HG02852 (cell line): Measurements from ENCODE around the gene ATP10B.

Experiments
- ATAC-seq: cut with Tn5 transposase; IDR thresholded peaks from one replicate; pipeline ENCODE4 v1.9.1; 2021; ENCODE audit warnings: mild to moderate bottlenecking, moderate library complexity; ENCODE audit not compliant: unreplicated experiment

ATP10B gene

DNA sequence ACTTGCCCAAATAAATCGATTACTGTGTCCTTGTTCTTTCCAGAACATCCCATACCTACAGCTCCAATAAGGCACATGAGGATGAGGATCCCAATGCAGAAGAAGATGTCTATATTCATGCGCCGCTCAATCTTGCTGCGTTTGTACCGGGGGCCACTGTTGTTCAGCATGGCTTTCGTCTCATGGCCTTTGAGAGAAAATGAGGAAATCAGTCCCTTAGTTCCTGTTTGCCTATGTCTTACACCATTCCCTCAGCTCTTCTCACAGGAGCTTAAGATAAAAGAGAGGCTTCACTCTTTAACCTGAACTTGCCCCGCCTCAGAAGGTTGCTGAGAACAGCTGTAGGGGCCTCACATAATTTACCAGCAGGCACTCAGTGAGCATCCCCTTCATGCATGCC is 211.6 kb downstream of the ATP10B start:
- ATAC-seq = no peak

- ATAC-seq = no peak
Measured at GRCh38 chr5:160638161-160638742, 213.8 kb downstream of the ATP10B start.

GRCh38 chr5:160637357-160638090 is 214.5 kb downstream of the ATP10B start:
- no peak for ATAC-seq

DNA sequence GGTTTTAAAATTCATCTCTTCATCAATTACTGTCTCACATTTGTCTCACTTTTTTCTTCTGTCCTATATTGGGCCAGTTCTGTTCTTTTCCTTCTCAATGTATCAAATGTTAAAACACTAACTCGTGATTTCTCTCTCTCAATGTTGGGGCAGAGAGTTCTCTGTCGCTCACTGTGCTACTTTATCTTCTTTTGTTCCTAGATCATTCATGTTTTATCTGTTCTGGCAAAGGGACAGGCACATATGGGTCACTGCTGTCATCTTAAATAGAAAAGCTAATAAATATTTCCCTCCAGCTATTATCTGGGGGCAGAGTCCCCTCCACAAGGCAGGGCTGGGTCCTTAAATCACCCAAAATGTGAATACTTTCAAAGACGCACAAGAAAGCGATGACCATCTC is 216.3 kb downstream of the ATP10B start:
- no peak for ATAC-seq

GRCh38 chr5:160635046-160635445 is 217.0 kb downstream of the ATP10B start:
- no peak for ATAC-seq

DNA sequence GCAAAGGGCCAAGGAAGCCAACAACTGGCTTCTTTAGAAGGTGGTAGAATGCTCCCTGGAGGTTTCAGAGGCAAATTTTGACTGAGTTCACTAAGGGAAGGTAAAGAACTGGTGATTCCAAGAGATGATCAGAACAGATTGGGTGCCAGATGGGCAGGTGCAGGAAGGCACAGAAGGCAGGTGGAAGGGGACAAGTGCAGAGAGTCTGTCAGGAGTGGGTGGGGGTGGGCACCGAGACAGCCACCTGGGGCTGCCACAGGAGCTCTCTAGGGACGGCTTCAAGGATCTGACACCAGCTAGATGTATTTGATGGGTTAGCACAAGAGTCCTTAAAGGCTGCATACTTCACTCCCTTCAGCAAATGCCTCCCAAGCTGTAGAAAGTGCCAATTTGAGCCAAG is 223.0 kb downstream of the ATP10B start:
- ATAC-seq = no peak

GRCh38 chr5:160628619-160628968 is 223.4 kb downstream of the ATP10B start:
- ATAC-seq = no peak

- no peak for ATAC-seq
Measured at GRCh38 chr5:160627921-160628618, 223.9 kb downstream of the ATP10B start.

DNA sequence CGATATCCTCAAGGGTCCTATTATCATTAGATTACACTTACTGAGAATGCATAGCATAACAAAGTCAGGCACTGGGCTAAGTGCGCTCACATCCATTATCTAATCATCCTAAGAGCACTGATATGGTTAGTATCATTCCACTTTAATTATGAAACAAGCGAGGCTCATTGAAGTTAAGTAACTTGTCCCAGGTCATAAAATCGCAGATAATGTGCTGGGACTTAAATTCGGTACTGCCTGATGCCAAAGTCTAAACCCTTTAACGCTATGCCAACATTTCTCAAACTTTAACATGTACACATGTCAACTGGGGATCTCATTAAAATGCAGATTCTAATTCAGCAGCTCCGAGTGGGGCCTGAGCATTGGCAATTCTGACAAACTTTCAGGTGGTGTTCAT is 225.7 kb downstream of the ATP10B start:
- no peak for ATAC-seq

GRCh38 chr5:160621526-160621925 is 230.5 kb downstream of the ATP10B start:
- ATAC-seq = no peak

GRCh38 chr5:160620401-160620800 is 231.6 kb downstream of the ATP10B start:
- no peak for ATAC-seq

DNA sequence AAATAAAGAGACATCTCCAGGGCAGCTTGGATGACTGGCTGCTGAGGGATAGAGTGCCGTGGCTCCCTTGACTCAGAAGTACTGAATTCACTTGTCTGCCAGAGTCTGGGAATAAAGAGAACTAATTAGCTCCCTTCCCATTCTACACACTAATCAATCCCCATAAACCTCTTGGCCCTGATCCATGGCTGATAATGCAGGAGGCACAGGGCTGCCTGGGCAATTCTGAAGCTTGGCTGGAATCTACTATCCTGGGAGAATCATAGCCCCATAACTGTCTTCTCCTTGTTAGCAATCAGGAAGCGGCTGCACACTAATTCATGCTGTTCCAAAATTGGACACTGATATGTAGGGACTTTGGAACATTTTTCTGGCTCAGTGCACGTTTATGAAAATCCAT is 232.6 kb downstream of the ATP10B start:
- ATAC-seq = no peak

DNA sequence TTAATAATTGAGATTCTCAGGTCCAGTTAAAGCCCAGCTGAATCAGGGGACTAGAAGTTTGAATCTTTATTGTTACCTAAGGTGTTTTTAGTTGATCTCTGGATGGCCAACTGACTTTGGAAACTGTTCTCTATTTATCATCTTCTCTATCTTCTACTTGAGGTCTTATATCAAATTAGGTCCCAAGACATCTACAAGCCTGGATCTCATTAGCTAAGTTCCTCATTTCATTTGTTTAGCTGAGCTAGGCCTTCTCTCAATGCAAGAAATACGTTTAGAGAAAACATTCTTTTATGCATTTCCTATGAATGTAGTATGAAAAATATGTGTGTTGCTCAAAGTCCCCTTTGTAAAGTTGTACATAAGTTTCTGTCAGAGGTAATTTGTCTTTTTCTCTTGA is 233.7 kb downstream of the ATP10B start:
- no peak for ATAC-seq

DNA sequence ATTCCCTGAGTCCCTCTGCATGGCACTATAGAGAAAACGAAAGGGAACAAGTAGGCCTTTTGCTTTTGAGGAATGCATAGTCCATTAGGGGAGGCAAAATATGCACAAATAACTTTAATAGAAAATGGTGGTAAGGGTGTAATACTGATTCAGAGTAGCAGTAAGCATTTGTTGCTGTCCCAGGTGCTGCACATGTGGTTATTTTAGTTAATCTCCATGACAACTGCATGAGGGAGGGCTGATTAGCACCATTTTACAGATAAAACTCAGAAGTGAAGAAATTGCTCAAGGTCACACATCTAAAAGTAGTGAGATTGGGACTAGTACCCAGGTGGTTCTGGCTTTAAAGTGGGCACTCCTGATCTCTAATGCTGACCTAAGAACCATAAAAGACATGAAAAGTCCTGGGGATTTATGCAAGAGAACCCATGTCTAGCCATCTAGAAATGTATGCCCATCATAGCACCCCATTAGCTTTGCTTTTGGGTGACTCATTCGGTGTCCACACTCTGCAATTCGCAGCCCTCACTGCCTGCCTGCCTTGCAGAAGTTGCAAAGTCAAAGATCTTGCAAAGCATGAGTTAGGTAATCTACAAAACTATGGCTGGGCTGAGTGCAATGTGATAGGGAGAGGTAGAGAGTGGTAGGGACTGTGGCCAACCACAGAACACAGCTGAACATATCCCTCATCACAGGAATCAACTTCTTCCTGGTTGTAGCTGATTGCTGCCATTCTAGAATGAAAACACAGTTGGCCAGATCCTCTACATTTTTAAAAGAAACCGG is 235.1 kb downstream of the ATP10B start:
- ATAC-seq = no peak

GRCh38 chr5:160614136-160614535 is 237.9 kb downstream of the ATP10B start:
- ATAC-seq = no peak

GRCh38 chr5:160605266-160605665 is 246.7 kb downstream of the ATP10B start:
- ATAC-seq = peak; percentile 78

GRCh38 chr5:160604484-160604883 is 247.5 kb downstream of the ATP10B start:
- ATAC-seq = no peak

- ATAC-seq = no peak
Measured at GRCh38 chr5:160602744-160603143, 249.3 kb downstream of the ATP10B start.

DNA sequence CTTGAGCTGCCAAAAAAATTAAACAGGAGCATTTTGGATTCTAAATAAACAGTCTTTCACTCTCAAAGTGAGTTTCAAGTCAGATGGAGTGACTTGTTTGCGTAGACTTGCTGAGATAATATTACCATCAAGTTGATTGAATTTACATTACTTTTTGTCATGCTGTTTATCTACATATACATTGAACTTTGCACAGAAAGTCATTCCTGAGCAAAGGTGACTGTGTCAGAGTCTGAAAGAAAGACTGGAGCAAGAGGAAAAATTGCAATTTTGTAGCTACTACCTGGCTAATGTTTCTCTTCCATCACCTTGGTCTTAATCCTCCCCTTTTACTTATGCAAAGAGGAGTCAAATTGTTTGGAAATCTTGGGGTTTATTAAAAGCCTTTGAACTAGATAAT is 251.0 kb downstream of the ATP10B start:
- no peak for ATAC-seq

DNA sequence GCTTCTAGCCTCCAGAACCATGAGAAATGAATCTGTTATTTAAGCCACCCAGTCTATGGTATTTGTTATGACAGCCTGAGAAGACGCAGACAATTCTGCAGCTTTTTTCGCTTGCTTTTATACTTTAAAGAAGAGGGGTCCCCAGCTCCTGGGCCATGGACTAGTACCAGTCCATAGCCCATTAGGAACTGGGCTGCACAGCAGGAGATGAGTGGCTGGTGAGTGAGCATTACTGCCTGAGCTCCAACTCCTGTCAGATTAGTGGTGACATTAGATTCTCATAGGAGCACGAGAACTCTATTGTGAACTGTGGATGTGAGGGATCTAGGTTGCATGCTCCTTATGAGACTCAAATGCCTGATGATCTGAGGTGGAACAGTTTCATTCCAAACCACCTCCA is 278.7 kb downstream of the ATP10B start:
- no peak for ATAC-seq

GRCh38 chr5:160567031-160567705 is 284.8 kb downstream of the ATP10B start:
- ATAC-seq = no peak
